ENCODE results near the gene SLC29A3. TPM values are rescaled to one million over a fixed set of nuclear protein-coding genes. Genes with fewer than 3 reads are reported as not detected.

The SLC29A3 gene
- total and polyA plus RNA-seq, 10 of the 15 experiments (the other 5 are each of a cell fraction or from before 2014, with no cell fraction given), result 1.5 to 4.0 (median 2.7) TPM

DNA sequence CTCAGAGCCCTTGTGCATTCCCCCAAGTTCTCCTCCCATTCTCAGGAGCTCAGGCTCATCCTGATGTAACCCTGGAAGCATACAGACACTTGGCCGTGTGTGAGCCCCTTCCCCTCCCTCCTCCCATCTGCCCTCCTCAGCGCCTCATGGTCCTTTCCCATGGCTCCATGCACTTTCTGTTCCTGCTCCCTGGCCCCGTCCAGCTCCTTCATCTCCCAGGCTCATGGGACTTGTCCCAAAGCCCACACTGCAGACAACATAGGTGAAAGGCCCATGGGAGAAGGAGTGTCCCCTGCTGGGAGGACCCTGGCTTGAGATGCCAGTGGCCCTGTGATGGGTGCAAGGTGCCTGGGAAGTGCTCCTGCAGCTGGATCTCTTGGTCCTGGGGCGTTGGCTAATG is 24.2 kb upstream of the SLC29A3 start:
- no peak for DNase-seq (ENCODE audit: low read depth, low spot score)
- FAIRE-seq, result no peak

More for the DNA sequence above, 24.2 kb upstream of the SLC29A3 start:
- no peaks in the 10 kb centered on the region for H4K20me1 ChIP-seq (ENCODE audit: control insufficient read depth, insufficient read depth)
- CTCF ChIA-PET, result interaction anchor here (0.9 kb wide), 1 partner anchor 9 kb away, joined by 3 read pairs; no protein-coding TSS in a partner anchor
- 0% methylated on average over 4 of the region's 4 CpGs for WGBS (ENCODE audit: insufficient coverage, insufficient replicate concordance, low lambda C conversion rate, missing lambda C conversion rate)
- in situ Hi-C loops (cut with MboI), result no loop called here
- H3K4me3 ChIP-seq, result no peak overlapping the region
- H2AFZ ChIP-seq (ENCODE audit: control insufficient read depth, low read depth, low read length), result no peak overlapping the region
- H3K27ac ChIP-seq (ENCODE audit: control insufficient read depth, insufficient read depth), result no peak overlapping the region
- TF ChIP-seq YBX1 (IDR thresholded peaks at IDR 0.05) (no peak), SIN3A (IDR thresholded peaks at IDR 0.05; ENCODE audit: low read depth, low read length) (no peak), NFYA (IDR thresholded peaks at IDR 0.05; ENCODE audit: borderline replicate concordance, low read depth, low read length) (no peak), LARP7 (IDR thresholded peaks at IDR 0.05) (no peak), ZNF274 (IDR thresholded peaks at IDR 0.05; ENCODE audit: insufficient read depth, insufficient read length) (no peak), TAF1 (IDR thresholded peaks at IDR 0.05; ENCODE audit: borderline replicate concordance, low read depth, low read length) (no peak), NFIC (IDR thresholded peaks at IDR 0.05; ENCODE audit: low read depth, low read length) (no peak), HDAC6 (IDR thresholded peaks at IDR 0.05; ENCODE audit: unreplicated experiment) (no peak), GABPA (IDR thresholded peaks at IDR 0.05; ENCODE audit: low read depth) (no peak), ASH2L (IDR thresholded peaks at IDR 0.05; ENCODE audit: borderline replicate concordance, low read depth) (no peak), POLR2A (IDR thresholded peaks at IDR 0.05; ENCODE audit: low read depth, low read length) (no peak)
- TF ChIP-seq, protein P1, sequence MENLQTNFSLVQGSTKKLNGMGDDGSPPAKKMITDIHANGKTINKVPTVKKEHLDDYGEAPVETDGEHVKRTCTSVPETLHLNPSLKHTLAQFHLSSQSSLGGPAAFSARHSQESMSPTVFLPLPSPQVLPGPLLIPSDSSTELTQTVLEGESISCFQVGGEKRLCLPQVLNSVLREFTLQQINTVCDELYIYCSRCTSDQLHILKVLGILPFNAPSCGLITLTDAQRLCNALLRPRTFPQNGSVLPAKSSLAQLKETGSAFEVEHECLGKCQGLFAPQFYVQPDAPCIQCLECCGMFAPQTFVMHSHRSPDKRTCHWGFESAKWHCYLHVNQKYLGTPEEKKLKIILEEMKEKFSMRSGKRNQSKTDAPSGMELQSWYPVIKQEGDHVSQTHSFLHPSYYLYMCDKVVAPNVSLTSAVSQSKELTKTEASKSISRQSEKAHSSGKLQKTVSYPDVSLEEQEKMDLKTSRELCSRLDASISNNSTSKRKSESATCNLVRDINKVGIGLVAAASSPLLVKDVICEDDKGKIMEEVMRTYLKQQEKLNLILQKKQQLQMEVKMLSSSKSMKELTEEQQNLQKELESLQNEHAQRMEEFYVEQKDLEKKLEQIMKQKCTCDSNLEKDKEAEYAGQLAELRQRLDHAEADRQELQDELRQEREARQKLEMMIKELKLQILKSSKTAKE (IDR thresholded peaks at IDR 0.05; ENCODE audit: low read depth, poor library complexity, severe bottlenecking), result no peak
- TF ChIP-seq, protein P2, sequence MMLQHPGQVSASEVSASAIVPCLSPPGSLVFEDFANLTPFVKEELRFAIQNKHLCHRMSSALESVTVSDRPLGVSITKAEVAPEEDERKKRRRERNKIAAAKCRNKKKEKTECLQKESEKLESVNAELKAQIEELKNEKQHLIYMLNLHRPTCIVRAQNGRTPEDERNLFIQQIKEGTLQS (IDR thresholded peaks at IDR 0.05; ENCODE audit: borderline replicate concordance, extremely low read depth, low read depth, low read length), result no peak
- no peaks in the 10 kb centered on the region for H3K79me2 ChIP-seq (ENCODE audit: control insufficient read depth, insufficient read depth, low read length)
- H3K27me3 ChIP-seq (replicated peaks in 1 of 2; ENCODE audit: control insufficient read depth in 2 of 2, insufficient read depth in 2 of 2, low read length in 1 of 2), result peaks cover 2 to 5% of the 10 kb centered on the region in 2 experiments; a peak in 3 of 4 replicates
- RAD21 ChIA-PET (ENCODE audit: unreplicated experiment), result no interaction called here
- no peak overlapping the region for H3K9ac ChIP-seq (ENCODE audit: control insufficient read depth, insufficient read depth, low read length)
- intact Hi-C loops (cut with micrococcal nuclease; ENCODE audit: unreplicated experiment), result no loop called here
- no peaks in the 10 kb centered on the region for H3K4me1 ChIP-seq (ENCODE audit: control insufficient read depth, insufficient read depth, low read length)
- BruUV-seq (replicated peaks), result no TSS peak
- ATAC-seq, result no peak
- SMC1A ChIA-PET (ENCODE audit: uncharacterized antibody, unreplicated experiment), result no interaction called here
- H3K9me3 ChIP-seq (replicated peaks; ENCODE audit: control insufficient read depth, insufficient read depth, low read length), result no peaks in the 10 kb centered on the region
- POLR2A ChIA-PET, result no interaction called here
- H3K36me3 ChIP-seq (ENCODE audit: control insufficient read depth in 2 of 2, insufficient read depth in 2 of 2, low read length in 1 of 2), result no peaks in the 10 kb centered on the region
- no peak overlapping the region for H3K4me2 ChIP-seq (ENCODE audit: control insufficient read depth, insufficient read depth)

Measured in GM12878 (cell line).